SK-N-SH (cell line): ENCODE data around the gene FAM83E.

Experiments used
- CTCF ChIP-seq: fragments of 200-600 bp; sonication (generic); IDR thresholded peaks from 2 replicates; pipeline ENCODE4 v1.6.1; 2017; ENCODE audit warnings: antibody characterized with exemption, mild to moderate bottlenecking, moderate library complexity
- ELF1 ChIP-seq: IDR thresholded peaks from 2 replicates; pipeline ENCODE4 v1.4.0; 2012
- EP300 ChIP-seq, 2 experiments: IDR thresholded peaks; 2 replicates each; pipeline versions ENCODE4 v1.4.0 to v1.6.1; 2012; ENCODE audit warnings: borderline replicate concordance in 1 of 2, low read depth in 1 of 2, low read length in 1 of 2
- GABPA ChIP-seq: IDR thresholded peaks from 2 replicates; pipeline ENCODE4 v1.4.0; 2012; ENCODE audit warnings: low read depth, mild to moderate bottlenecking
- GATA2 ChIP-seq: sonication (generic); formaldehyde crosslinking; IDR thresholded peaks from 2 replicates; pipeline ENCODE4 v1.5.0; 2020; ENCODE audit warnings: mild to moderate bottlenecking, missing genetic modification reagents
- JUND ChIP-seq: IDR thresholded peaks from 2 replicates; pipeline ENCODE4 v1.4.0; 2012
- MEF2A ChIP-seq: IDR thresholded peaks from 2 replicates; pipeline ENCODE4 v1.4.0; 2012; ENCODE audit warnings: low read depth, borderline replicate concordance
- MXI1 ChIP-seq: IDR thresholded peaks from 2 replicates; pipeline ENCODE4 v1.6.1; 2012; ENCODE audit warnings: mild to moderate bottlenecking, low read depth, low read length, improper control_type of control experiment
- POLR2AphosphoS5 ChIP-seq: IDR thresholded peaks from 2 replicates; pipeline ENCODE4 v1.6.1; 2012; ENCODE audit warnings: low read depth, low read length
- REST ChIP-seq: IDR thresholded peaks from 2 replicates; pipeline ENCODE4 v1.6.1; 2012; ENCODE audit warnings: mild to moderate bottlenecking, low read depth, low read length, moderate library complexity
- SMC3 ChIP-seq: IDR thresholded peaks from 2 replicates; pipeline ENCODE4 v1.6.1; 2012; ENCODE audit warnings: low read depth, low read length, improper control_type of control experiment
- TAF1 ChIP-seq: IDR thresholded peaks from 2 replicates; pipeline ENCODE4 v1.6.1; 2012; ENCODE audit warnings: low read depth, mild to moderate bottlenecking, low read length, moderate library complexity, borderline replicate concordance

GRCh38 chr19:48629297-48629598 is 14.4 kb upstream of the FAM83E start:
- TF ChIP-seq ELF1: no peak
- no peak for TF ChIP-seq TAF1
- no peak for TF ChIP-seq GABPA
- no peak for TF ChIP-seq MEF2A
- TF ChIP-seq EP300 (IDR thresholded peaks at IDR 0.05; ENCODE audit: borderline replicate concordance in 1 of 2, low read depth in 1 of 2, low read length in 1 of 2): no peak
- TF ChIP-seq SMC3: no peak
- no peak for TF ChIP-seq CTCF
- TF ChIP-seq GATA2 (CRISPR knock-in tag): no peak
- no peak for TF ChIP-seq MXI1
- TF ChIP-seq JUND: no peak
- TF ChIP-seq POLR2AphosphoS5: no peak
- no peak for TF ChIP-seq REST
